Jurkat, Clone E6-1 (cell line): ENCODE results near the gene CIBAR2.

Experiments used
- DNase-seq: peaks from one replicate; pipeline ENCODE4 v3.0.0-alpha.2; 2011; ENCODE audit warnings: low read depth, low spot score
- H3K4me3 ChIP-seq: 2 replicates; pipeline ENCODE4 v1.5.1; 2011; ENCODE audit warnings: mild to moderate bottlenecking, low read length, control low read depth, moderate library complexity

The CIBAR2 gene

GRCh38 chr16:85089525-85089924 is 22.7 kb downstream of the CIBAR2 start:
- H3K4me3 ChIP-seq, result no peak overlapping the region
- no peak for DNase-seq

GRCh38 chr16:85088570-85089199 is 23.6 kb downstream of the CIBAR2 start:
- H3K4me3 ChIP-seq, result no peak overlapping the region

GRCh38 chr16:85087899-85088569 is 24.2 kb downstream of the CIBAR2 start:
- no peak overlapping the region for H3K4me3 ChIP-seq
- no peak for DNase-seq

More at GRCh38 chr16:85088570-85089199, 23.6 kb downstream of the CIBAR2 start:
- no peak for DNase-seq

GRCh38 chr16:85086347-85087291 is 25.7 kb downstream of the CIBAR2 start:
- H3K4me3 ChIP-seq, result no peak overlapping the region
- peak; percentile 60 for DNase-seq

- no peak for DNase-seq
- H3K4me3 ChIP-seq, result no peak overlapping the region
Observed at GRCh38 chr16:85085721-85086120, 26.6 kb downstream of the CIBAR2 start.

- H3K4me3 ChIP-seq, result no peak overlapping the region
- no peak for DNase-seq
Observed at GRCh38 chr16:85084841-85085510, 27.3 kb downstream of the CIBAR2 start.

- no peak for DNase-seq
- no peak overlapping the region for H3K4me3 ChIP-seq
Observed at GRCh38 chr16:85083051-85083639, 29.1 kb downstream of the CIBAR2 start.

- no peak overlapping the region for H3K4me3 ChIP-seq
- DNase-seq, result no peak
Observed at GRCh38 chr16:85082173-85083050, 29.9 kb downstream of the CIBAR2 start.

GRCh38 chr16:85081765-85082164 is 30.5 kb downstream of the CIBAR2 start:
- no peak for DNase-seq
- H3K4me3 ChIP-seq, result no peak overlapping the region

- no peak overlapping the region for H3K4me3 ChIP-seq
- no peak for DNase-seq
Observed at GRCh38 chr16:85081038-85081437, 31.2 kb downstream of the CIBAR2 start.

- no peak overlapping the region for H3K4me3 ChIP-seq
- no peak for DNase-seq
Observed at GRCh38 chr16:85079785-85080570, 32.3 kb downstream of the CIBAR2 start.

- no peak for DNase-seq
- H3K4me3 ChIP-seq, result no peak overlapping the region
Observed at GRCh38 chr16:85078952-85079351, 33.3 kb downstream of the CIBAR2 start.

- H3K4me3 ChIP-seq, result no peak overlapping the region
- DNase-seq, result no peak
Observed at GRCh38 chr16:85078226-85078625, 34.0 kb downstream of the CIBAR2 start.

GRCh38 chr16:85077576-85078125 is 34.6 kb downstream of the CIBAR2 start:
- no peak for DNase-seq
- no peak overlapping the region for H3K4me3 ChIP-seq

- no peak overlapping the region for H3K4me3 ChIP-seq
- DNase-seq, result no peak
Observed at GRCh38 chr16:85077039-85077438, 35.2 kb downstream of the CIBAR2 start.

GRCh38 chr16:85075236-85075924 is 36.9 kb downstream of the CIBAR2 start:
- no peak for DNase-seq
- H3K4me3 ChIP-seq, result no peak overlapping the region
